Measurements from ENCODE around the gene LGI2. TPM values are rescaled to one million over a fixed set of nuclear protein-coding genes. Genes with fewer than 3 reads are reported as not detected.

Gene LGI2
- total and polyA plus RNA-seq, 9 of the 15 experiments (the other 6 are each of a cell fraction or from before 2014, with no cell fraction given) = 0.03 to 0.07 TPM; not detected in 7

GRCh38 chr4:25011135-25011866 lies 19.4 kb downstream of the LGI2 start:
- WGBS (ENCODE audit: insufficient coverage, low coverage, missing lambda C conversion rate) = 4% methylated on average over 14 of the region's 14 CpGs
- H3K9ac ChIP-seq (ENCODE audit: insufficient read depth in 1 of 2, low read depth in 2 of 2, low read length in 2 of 2) = no peak overlapping the region
- H3K36me3 ChIP-seq (ENCODE audit: control insufficient read depth, insufficient read depth, low read length) = no peaks in the 10 kb centered on the region
- in situ Hi-C loops (cut with MboI) = no loop called here
- no peaks in the 10 kb centered on the region for H3K9me3 ChIP-seq (replicated peaks; ENCODE audit: control insufficient read depth, insufficient read depth, low read depth, low read length)
- H3K9me1 ChIP-seq (ENCODE audit: control insufficient read depth, insufficient read depth, low read length) = no peaks in the 10 kb centered on the region
- no peak overlapping the region; the same call in 2 of the 3 replicates for H3K27ac ChIP-seq (ENCODE audit: extremely low read depth, low read depth, low read length)
- CTCF ChIA-PET (ENCODE audit: low intra/inter-chr PET ratio) = no interaction called here
- no TSS peak for BruUV-seq (replicated peaks)
- POLR2A ChIA-PET = interaction anchor here (0.6 to 1.2 kb wide), 2 partner anchors 15 to 71 kb away, joined by 3 read pairs; no protein-coding TSS in a partner anchor
- intact Hi-C loops (cut with micrococcal nuclease) = no loop called here
- H4K20me1 ChIP-seq (replicated peaks; ENCODE audit: control insufficient read depth, insufficient read depth, low read length) = 0 out of 2 replicates have a peak, but pooled peaks cover 4% of the 10 kb centered on the region
- no peaks in the 10 kb centered on the region for H3K4me1 ChIP-seq (replicated peaks in 1 of 2; ENCODE audit: control insufficient read depth in 2 of 2, insufficient read depth in 2 of 2, low read length in 2 of 2)
- ATAC-seq (no peak), FAIRE-seq (no peak), DNase-seq (ENCODE audit: extremely low read depth in 1 of 4, low spot score in 3 of 4) (no peak)
- H3K79me2 ChIP-seq (ENCODE audit: control insufficient read depth, insufficient read depth, low read length) = no peaks in the 10 kb centered on the region
- no peak overlapping the region for H3K4me2 ChIP-seq (ENCODE audit: insufficient read depth, low read length)
- no peak overlapping the region for H3K4me3 ChIP-seq
- no peak overlapping the region for H2AFZ ChIP-seq (ENCODE audit: low read depth, low read length)
- peaks cover 38 to 54% of the 10 kb centered on the region in 2 experiments for H3K27me3 ChIP-seq (ENCODE audit: control insufficient read depth in 2 of 2, insufficient read depth in 2 of 2, low read length in 2 of 2)
- TF ChIP-seq ARNT (IDR thresholded peaks at IDR 0.05) (no peak), MAX (CRISPR knock-in tag; IDR thresholded peaks at IDR 0.05) (no peak), ZNF316 (IDR thresholded peaks at IDR 0.05) (0 out of 2 replicates have a peak, but pooled peaks have one; percentile 13), CBX5 (IDR thresholded peaks at IDR 0.05; ENCODE audit: borderline replicate concordance, low read depth) (no peak), ZNF398 (CRISPR knock-in tag; IDR thresholded peaks at IDR 0.05) (no peak), ATF4 (CRISPR knock-in tag; IDR thresholded peaks at IDR 0.05) (no peak), NR2C2 (CRISPR knock-in tag; IDR thresholded peaks at IDR 0.05) (no peak), NR2C2 (tag; IDR thresholded peaks at IDR 0.05) (no peak), PRDM10 (IDR thresholded peaks at IDR 0.05; ENCODE audit: partially characterized antibody) (no peak), ZFP36 (IDR thresholded peaks at IDR 0.05; ENCODE audit: low read depth, low read length, partially characterized antibody) (no peak), ZNF717 (CRISPR knock-in tag; IDR thresholded peaks at IDR 0.05) (no peak), PCBP1 (IDR thresholded peaks at IDR 0.05; ENCODE audit: low read depth, low read length, poor library complexity, severe bottlenecking) (no peak), ZNF583 (CRISPR knock-in tag; IDR thresholded peaks at IDR 0.05) (no peak), NEUROD1 (IDR thresholded peaks at IDR 0.05; ENCODE audit: borderline replicate concordance, low read depth, low read length, partially characterized antibody) (no peak), ELF2 (CRISPR knock-in tag; IDR thresholded peaks at IDR 0.05) (no peak), ZKSCAN8 (CRISPR knock-in tag; IDR thresholded peaks at IDR 0.05) (no peak), DNMT1 (IDR thresholded peaks at IDR 0.05) (no peak)
